Fibroblast of the aortic adventitia (primary cell): ENCODE measurements around the gene ROBO3. TPM values are rescaled to one million over a fixed set of nuclear protein-coding genes. Genes with fewer than 3 reads are reported as not detected.

ENCODE experiments used
- DNase-seq: peaks from one replicate; pipeline ENCODE4 v3.0.0-alpha.2; 2010; ENCODE audit warnings: low read depth
- H3K4me3 ChIP-seq: 2 replicates; pipeline ENCODE4 v1.5.1; 2011; ENCODE audit warnings: low read depth, mild to moderate bottlenecking, control low read depth, low read length, moderate library complexity
- CTCF ChIP-seq: IDR thresholded peaks from 2 replicates; pipeline ENCODE4 v1.5.1; 2011; ENCODE audit warnings: mild to moderate bottlenecking, low read length, control low read depth, inconsistent platforms; ENCODE audit not compliant: insufficient read depth
- total RNA-seq: library from RNA; depleted of rRNA; stranded (reverse); fragments of >200 nt; gene quantifications from 2 replicates; pipeline ENCODE4 v1.2.3, GENCODE V29; 2012; ENCODE audit warnings: low replicate concordance

ROBO3 gene
- total RNA-seq, 1 donor = 13.6 TPM

DNA sequence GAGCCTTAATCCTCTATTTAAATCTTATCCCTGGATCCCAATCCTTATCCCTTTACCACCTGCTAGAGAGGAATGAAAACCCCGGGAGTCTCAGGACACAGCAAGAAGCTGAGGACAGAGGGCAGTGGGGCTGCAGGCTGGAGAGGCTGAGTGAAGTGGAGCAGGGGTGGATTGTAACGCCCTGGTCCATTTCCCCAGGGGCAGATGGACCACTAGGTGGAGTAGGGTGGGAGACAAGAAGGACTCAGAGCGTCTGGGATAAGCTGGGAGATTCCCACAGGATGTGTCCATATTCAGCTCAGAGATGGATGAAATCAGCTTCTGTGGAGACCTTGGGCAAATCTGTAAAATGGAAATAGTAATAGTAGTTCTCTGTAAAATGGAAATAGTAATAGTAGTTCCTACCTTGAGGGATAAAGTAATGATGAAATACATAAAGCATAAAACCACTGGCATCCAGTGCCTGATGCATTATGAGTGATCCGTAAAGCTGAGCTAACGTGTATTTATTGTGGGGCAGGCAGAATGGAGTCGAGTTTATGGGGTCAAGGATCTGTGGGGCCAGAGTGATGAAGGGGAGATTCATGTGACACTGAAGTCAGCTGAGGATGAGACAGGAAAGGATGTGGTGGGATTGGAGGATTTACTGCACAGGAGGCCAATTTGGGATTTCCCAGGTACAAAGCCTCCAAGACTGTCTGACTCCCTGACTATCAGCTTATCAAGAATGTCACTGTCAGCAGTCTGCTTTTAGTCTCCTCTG is 34.3 kb downstream of the ROBO3 start:
- no peak overlapping the region for H3K4me3 ChIP-seq
- DNase-seq = peak; percentile 21
- TF ChIP-seq CTCF = peak; percentile 36

DNA sequence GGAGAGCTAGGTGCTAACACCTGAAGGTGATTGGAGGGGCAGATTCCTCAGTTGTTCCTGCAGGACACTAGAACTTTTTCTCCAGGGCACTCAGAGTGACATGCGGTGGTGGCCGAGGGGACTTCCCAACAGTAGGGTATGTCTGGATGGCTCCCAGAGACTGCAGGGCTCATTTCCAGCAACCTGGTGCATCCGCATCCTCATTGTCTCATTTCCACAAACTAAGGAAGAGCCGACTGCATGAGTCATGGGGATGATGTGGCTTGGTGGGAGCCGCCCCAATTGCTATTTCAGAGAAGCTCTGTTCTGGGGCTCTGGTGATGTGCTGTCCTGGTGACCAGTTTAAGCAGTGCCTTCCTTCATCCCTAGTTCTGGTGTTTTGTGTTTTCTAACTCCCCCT is 35.2 kb downstream of the ROBO3 start:
- no peak for TF ChIP-seq CTCF
- H3K4me3 ChIP-seq = peak overlapping the region; percentile 29

GRCh38 chr11:124902616-124903015 is 37.4 kb downstream of the ROBO3 start:
- no peak for TF ChIP-seq CTCF
- DNase-seq = no peak
- no peak overlapping the region for H3K4me3 ChIP-seq

More for the DNA sequence above, 35.2 kb downstream of the ROBO3 start:
- peak; percentile 88 for DNase-seq

DNA sequence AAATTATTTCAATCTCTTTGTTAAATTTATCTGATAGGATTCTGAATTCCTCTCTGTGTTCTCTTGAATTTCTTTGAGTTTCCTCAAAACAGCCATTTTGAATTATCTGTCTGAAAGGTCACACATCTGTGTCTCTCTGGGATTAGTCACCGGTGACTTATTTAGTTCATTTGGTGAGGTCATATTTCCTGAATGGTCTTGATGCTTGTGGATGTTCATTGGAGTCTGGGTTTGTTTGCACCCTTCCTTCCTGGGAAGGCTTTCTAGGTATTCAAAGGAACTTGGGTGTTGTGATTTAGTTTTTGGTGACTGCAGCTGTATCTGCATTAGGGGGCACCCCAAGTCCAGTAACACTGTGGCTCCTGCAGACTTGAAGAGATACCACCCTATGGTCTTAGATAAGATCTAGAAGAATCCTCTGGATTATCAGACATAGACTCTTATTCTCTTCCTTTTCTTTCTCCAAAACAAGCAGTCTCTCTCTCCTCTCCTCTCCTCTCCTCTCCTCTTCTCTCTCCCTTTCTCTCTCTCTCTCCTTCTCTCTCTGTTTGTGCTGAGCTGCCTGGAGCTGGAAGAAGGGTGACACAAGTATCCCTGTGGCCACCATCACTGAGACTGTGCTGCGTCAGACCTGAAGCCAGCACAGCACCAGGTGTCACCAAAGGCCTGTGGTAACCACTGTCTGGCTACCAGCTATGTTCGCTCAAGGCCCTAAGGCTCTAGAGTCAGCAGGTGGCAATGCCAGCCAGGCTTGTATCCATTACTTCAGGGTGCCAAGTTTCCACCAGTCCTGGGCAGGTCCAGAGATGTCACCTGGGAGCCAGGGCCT is 50.5 kb downstream of the ROBO3 start:
- peak; percentile 26 for DNase-seq
- no peak overlapping the region for H3K4me3 ChIP-seq
- no peak for TF ChIP-seq CTCF

GRCh38 chr11:124916370-124916710 is 51.1 kb downstream of the ROBO3 start:
- no peak for TF ChIP-seq CTCF
- DNase-seq = no peak
- H3K4me3 ChIP-seq = no peak overlapping the region

DNA sequence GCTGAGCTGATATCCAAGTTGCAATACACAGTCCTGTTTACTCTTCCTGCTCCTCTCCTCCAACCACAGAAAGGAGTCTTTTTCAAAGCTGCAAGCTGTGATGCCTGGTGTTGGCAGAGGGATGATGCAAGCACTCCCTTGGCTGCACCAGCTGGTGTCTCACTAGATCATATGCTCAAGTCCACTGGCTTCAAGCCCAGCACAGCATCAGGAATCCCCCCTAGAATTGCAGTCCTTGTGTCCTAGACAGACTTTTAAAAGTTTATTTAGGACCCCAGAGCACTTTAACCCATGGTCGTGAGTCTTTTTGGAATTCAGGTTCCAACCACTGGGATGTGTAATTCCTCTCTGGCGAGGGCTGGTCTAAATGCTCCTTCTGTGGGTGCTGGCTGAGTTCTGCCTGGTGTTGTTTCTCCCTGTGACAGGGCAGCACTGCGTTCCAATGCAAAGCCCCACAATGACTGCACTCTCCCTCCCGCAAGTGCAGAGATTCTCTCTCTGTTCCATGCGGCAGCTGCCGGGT is 51.9 kb downstream of the ROBO3 start:
- DNase-seq = peak; percentile 56
- no peak overlapping the region for H3K4me3 ChIP-seq
- no peak for TF ChIP-seq CTCF
